Hepatocyte (in vitro differentiated cells): ENCODE results near the gene ZNF644.

Experiments used
- CTCF ChIP-seq: fragments of 200-600 bp; sonication (generic); IDR thresholded peaks from 2 replicates; pipeline ENCODE4 v1.5.1; 2016; ENCODE audit warnings: antibody characterized with exemption, mild to moderate bottlenecking; ENCODE audit not compliant: poor library complexity
- EZH2 ChIP-seq: fragments of 200-600 bp; sonication (generic); IDR thresholded peaks from 2 replicates; pipeline ENCODE4 v1.6.1; 2016; ENCODE audit warnings: antibody characterized with exemption, mild to moderate bottlenecking, borderline replicate concordance

GRCh38 chr1:90964444-90965035 lies 57.3 kb downstream of the ZNF644 start:
- TF ChIP-seq CTCF (peak; percentile 56), EZH2 (no peak)
